GDM1 (cell line): ENCODE results near the gene CCR7.

Experiments used
- DNase-seq: peaks from one replicate; lab custom pipeline; 2025; lab: John Stamatoyannopoulos, UW

CCR7 gene

DNA sequence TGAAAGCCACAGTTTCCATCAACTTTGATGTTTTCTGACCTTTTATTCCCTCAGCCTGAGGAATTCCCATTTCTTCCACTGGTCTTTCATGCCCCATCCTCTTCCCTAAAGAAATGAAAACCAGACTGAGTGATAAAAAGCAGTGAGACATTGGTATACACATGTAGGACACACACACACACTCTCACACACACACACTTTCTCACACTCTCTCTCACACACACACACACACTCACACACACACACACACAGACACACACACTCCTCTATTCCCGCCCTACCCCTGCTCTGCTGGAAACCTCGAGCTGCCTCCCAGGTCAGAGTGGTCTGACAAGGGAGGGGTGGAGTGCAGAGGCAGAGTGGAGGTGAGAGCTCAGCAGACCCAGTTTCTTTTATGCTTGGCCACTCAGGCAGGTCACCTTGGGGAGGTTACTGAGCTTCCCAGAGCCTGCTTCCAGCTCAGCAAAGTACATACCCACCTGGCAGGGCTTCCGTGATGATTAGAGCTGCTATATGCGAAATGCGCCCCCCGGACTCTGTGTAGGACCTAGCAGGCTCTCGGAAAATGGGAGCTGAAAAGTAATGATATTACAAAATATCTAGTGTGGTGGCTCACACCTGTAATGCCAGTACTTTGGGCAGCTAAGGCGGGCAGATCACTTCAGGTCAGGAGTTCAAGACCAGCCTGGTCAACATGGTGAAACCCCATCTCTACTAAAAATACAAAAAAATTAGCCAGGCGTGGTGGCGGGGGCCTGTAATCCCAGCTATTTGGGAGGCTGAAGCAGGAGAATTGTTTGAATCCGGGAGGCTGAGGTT is 30.7 kb downstream of the CCR7 start:
- DNase-seq: no peak

DNA sequence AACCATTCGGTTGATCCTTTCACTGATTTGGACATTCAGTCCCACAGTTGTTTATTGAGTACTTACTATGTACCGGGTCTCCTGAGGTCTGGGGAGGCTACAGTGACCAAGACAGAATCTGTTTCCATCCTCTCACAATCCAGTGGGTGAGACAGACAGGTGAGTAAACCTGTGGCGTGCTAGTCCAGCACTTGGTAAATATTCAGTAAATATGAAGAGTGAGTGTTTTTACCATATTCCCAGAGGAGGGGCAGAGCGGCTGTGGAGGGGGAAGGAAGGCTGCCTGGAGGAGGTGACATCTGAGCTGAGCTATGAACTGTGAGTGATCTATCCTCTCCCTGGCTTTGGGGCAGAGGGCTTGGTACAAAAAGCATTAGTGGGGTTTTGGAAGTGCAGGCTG is 31.4 kb downstream of the CCR7 start:
- DNase-seq: no peak

DNA sequence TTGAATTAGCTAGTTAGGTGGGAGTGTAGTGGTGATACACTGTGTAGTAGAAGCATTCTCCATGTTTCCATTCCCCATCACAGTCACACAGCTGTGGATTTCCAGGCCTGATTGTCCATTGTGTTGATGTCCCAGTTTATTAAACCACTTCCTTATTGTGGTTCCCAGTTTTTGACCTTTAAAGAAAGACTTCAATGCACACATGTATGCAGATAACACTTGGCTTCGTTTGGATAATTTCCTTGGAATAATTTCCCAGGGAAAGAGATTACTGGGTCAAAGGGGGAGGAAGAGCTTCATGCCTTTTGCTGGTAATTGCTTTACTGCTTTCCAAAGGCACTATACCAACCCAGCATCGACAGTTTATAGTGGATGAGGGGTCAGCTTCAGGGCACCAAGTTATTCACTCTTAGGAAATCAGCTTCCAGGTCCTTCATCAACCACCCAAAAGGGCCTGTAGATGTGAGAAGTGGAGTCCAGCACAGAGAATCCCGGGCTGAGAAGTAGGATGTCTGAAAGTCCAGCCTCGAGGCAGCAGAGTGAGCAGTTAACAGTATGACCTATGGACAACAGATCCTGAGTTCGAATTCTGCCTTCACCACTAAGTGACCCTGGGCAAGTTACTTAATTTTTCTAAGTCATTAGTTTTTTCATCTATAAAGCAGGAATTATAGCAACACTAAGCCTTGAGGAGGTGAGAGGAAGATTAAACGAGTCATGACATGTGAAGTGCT is 32.6 kb downstream of the CCR7 start:
- no peak for DNase-seq

DNA sequence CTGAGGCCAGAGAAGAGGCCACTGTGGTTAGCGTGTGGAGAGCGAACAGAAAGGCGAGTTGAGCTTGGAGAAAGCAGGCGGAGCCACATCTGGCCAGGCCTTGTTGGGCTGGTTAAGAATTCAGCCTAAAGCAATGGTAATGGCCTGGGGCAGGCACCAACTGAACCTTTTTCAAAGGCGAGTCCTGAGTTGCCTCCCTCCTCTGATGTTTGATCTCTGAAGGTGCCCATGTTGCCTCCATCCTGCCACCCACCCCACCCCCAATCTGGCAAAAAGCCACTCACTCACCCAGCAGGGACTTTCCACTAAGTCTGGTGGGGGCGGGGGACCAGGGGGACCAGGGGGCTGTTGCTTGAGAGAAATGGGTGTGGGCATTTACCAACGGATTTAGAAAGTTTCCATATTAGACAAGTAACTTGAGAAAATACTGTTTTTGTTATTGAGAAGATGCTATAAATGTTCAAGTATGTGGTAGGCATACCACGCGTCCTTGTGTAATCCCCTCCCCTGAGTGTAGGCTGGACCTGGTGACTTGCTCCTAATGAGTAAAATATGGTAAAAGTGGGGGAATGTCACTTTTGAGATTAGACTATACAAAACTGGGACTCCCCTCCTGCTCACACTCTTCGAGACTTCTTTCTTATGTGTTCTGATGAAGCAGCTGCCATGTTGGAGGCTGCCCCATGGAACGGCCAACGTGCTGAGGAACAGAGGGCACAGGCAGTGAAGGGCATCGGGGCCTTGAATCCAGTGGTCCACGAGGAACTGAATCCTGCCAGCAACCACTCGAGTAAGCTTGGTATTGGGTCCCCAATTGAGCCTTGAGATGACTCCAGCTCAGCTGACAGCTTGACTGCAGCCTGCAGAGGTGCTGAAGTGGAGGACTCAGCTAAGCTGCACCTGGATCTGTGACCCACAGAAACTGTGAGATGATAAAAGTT is 34.0 kb downstream of the CCR7 start:
- DNase-seq: no peak

DNA sequence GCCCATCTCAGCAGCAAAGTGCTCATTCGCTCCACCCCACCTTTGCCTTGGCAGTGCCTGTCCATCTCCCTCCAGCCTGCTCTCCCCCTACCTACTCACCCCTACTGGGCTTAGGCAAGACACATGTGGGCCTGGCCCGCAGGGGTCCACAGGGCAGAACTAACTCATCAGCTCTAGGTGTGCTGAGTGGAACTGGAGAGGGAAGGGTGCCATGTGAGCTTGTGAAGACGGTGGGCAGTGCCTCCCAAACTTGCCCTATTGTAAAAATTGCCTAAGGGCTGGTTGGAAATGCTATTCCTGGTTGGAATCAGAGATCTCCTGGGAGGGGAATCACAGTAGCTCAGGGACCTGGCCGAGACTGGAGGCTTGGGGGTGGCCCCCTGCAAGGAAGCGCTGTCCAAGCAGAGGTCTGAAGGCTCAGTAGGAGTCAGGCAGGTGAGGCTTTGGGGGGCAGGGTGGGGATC is 34.7 kb downstream of the CCR7 start:
- DNase-seq: no peak

DNA sequence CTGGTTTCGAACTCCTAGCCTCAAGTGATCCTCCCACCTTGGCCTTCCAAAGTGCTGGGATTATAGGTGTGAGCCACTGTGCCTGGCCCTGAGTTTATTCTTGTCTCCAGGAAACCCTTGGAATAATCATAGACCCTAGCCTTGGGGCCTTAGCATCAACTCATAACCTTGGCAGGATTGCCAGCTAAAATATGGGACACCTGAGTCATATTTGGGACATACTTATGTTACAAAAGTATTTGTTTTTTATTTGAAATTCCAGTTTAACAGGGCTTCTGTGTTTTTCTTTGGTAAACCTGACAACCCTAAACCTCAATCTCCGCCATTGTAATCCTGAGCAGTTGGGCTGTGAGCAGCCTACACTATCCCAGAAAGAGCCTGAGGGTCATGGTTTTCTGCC is 35.3 kb downstream of the CCR7 start:
- no peak for DNase-seq

DNA sequence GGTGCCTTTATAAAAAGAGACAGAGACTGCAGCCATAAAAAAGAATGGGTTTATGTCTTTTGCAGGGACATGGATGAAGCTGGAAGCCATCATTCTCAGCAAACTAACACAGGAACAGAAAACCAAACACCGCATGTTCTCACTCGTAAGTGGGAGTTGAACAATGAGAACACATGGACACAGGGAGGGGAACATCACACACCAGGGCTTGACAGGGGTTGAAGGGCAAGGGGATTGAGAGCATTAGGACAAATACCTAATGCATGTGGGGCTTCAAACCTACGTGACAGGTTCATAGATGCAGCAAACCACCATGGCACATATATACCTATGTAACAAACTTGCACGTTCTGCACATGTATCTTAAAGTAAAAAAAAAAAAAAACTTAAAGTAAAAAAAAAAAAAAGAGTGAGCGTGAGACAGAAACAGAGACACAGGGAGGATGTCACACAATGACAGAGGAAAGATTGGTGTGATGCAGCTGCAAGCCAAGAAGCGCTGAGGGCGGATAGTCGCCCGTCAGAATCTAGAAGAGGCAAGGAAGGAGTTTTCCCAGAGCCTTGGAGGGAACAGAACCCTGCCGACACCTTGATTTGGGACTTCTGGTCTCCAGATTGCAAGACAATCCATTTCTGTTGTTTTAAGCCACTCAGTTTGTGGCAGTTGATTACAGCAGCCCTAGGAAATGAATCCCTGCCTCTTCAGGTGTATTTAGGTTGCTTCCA is 36.4 kb downstream of the CCR7 start:
- no peak for DNase-seq

DNA sequence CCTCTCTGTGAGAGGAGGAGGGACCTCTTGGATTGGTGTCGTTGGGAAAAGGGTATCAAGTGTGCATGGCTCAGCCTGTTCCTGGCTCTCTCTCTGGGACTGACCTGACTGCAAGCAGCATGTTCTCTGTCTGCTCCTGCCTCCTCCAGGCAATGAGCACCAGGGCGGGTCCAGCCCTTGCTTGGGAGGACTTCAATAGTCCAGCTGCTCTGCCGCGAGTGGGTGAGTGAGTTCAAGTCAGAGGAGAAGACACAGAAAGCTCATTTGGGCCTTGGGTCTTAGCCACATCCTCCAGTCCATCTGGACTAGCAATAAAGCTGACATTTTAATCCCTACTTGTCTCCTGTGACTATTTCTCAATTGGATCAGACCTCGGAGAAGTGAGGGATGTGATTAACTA is 38.6 kb downstream of the CCR7 start:
- DNase-seq: no peak

DNA sequence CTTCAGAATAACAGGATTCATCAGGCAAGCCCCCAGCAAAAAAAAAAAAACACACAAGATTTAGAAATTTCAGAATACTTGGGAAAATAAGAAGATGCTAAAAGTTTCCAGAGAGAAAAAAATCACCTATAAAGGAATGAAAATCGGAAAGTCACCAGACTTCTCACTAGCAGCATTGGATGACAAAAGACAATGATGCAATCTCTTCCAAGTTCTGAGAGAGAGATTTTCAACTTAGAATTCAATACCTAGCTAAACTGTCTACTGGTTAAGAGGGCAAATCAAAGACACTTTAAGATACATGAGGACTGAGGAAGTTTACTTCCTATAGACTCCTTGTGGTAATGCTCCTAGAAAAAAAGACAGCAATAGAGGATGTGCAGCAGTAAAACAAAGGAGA is 40.0 kb downstream of the CCR7 start:
- DNase-seq: no peak

DNA sequence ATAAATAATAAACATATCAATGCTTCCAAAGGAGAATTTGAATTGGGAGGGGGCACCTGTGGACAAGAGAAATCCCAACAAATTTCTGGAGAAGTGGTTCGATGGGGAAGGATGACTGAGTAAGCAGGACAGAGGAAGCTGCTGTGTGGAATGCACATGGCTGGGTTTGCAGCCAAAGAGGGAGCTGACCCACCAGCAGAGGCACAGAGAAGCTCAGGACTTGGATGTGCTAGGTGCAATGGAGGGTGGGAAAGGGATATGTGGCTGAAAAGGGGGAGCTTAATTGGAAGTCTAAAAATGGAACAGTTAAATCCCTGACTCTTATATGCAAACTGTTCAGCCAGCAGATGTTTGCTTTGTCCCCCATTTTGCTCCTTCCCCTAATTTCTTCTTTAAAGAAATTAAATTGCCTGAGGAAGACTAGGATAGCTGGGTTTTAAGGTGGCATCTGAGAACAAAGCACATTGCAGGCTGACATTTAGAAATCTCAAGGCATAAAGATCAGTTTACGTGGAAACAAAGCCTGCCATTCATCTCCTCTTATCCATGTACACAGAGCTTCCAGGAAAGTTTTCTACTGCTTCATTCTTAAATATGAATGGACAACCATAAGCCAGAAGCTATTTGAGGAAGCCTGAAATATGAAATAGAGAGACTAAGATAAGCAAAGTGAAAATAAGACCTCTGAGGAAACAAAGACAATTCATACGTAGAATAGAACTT is 40.9 kb downstream of the CCR7 start:
- DNase-seq: no peak

DNA sequence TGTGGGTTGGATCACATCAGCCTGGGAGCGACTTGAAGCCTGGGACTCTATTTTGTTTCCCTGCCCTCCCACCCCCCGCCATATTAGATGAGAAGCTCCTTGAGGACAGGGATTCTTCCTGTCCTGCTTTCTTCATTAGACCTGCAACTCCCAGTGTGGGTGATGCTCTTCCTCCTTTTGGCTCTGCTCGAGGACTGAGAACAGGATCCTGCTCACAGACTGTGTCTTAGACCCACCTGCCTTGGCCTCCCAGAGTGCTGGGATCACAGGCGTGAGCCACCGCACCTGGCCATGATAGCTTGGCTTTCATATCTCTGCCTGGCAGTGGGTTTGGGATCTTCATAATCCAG is 42.3 kb downstream of the CCR7 start:
- no peak for DNase-seq

DNA sequence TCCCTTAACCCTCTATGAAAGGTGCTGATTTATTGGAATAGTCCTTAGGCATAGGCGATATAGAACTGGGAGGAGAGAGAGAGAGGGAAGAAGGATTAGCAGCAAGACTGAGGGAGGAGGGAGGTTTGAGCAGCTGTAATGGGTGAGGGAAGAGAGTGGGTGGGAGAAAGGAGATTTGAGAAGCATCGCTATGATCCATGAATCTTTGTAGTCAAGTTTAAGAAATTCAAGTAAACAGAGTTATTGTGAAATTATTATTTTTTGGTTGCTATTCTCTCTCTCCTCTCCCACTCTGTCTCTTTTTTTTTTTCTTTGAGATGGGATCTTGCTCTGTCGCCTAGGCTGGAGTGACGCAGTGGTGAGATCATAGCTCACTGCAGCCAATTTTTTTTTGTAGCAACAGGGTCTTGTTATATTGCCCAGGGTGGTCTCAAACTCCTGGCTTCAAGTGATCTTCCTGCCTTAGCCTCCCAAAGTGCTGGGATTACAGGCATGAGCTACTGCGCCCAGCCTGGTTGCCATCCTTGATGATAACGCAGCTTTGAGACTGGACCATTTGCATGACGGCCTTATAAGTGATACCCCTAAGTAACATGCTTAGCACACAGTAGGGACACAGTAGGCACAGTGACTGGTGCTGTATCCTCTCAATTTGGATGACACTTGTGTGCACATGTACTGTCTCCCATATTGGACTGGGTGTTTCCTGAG is 42.9 kb downstream of the CCR7 start:
- no peak for DNase-seq

DNA sequence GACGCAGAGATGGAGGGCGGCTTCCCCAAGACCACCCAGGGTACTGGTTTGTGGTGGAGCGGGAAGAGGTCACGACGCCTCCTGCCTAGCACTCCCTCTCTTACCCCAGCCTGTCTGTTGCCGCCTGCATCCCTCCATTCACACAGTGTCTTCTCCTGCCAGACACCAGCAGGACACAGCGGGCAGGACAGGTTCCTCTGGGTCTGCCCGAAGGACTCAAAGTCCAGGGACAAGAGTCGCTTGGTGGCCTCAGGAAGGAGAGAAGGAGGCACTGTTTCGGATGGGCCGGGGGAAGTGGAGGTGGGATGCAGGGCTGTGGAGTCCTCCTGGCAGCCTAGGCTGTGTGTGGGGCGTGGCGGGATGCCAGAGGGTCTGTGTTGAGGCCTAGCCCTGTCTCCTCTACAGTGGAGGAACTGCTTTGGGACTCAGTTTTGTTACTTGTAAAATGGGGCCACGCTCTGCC is 44.2 kb downstream of the CCR7 start:
- no peak for DNase-seq

DNA sequence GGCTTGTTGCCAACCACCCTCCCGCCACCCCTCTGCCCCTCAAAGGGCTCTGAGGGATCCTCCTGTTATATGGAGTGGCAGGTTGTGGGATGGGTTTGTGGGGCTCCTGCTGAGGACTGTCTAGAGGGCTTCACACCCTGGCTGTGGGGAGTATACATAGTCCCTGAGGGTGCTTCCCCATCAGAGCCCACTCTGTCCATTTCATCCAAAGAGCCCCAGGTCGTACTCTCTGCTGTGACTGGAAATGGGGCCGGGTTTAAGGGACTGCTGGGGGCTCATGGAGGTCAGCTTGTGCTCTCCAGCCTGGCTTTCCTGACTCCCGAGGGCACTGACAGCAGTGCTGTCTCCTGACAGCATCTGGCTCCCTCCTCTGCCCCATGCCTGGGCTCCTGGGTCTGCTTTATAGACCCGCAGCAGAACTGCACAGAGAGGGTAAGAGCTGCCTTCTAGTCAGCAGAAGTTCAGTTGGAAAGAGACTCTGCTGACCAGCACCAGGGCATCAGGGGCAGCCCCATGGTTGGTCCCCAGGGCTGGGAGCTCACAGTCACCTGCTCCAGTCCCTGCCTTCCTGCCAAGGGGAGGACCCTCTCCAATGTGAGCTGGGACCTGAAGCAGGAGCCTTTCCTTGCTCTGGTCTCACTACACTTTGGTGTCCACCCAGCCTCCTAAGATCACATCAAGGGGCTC is 46.0 kb downstream of the CCR7 start:
- no peak for DNase-seq

DNA sequence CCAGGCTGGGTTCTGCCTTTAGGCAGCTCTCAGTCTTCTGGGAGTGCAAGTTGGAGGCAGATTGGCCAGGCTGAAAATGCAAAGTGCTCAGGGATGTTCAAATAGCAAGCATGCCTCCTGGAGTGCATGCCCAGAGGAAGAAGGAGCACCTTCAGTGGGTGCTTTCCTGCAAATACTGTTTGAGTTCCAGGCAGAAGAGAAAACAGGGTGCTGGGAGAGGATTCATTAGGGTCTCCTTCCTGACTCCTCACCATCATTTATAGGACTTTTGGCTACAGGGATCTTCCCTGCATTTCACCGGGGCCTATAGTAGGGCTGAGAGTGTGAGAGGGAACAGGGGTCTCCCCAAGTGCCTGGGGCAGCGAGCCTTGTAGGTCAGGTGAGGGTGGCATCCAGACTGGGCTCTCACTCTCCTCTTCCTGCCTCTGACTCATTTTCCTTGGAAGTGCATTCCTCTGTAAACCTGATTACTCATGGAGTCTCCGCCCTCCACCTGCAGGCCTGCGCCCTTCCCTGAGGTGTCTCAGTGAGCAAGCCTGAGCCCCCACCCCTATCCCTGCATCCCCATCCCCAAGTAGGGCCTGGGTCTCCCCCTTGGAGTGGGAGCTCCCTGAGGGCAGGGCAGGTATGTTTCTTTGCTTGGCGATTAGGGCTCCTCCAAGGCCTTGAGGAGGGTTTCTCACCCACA is 46.7 kb downstream of the CCR7 start:
- no peak for DNase-seq

DNA sequence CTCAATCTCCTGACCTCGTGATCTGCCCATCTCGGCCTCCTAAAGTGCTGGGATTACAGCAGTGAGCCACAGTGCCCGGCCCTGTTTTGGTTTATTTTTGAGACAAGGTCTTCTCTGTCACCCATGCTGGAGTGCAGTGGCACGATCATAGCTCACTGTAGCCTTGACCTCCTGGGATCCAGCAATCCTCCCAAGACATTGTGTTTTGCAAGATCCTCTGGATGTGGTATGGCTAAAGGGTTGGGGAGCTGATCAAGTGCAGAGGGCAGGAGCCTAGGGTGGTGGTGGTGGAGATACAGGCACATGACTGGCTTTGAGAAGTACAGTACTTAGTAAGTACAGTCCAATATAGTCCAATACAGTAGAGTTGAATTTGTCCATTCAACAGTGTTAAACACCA is 47.3 kb downstream of the CCR7 start:
- no peak for DNase-seq

DNA sequence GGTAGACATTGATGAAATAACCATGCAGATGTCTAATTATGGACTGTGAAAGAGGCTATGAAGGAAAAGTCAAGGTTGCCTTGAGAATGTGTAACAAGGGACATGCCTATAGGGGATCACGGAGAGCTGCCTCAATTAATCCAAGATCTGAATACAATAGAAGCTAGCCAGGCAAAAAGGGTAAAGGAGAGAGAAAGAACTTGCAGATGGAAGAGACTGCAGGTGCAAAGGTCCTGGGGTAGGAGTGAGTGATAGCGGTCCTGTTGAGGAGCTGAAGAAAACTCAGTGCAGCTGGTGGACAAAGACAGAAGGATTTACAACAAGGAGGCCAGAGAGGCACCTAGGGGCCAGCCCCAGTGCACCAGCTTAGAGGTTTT is 48.0 kb downstream of the CCR7 start:
- no peak for DNase-seq

DNA sequence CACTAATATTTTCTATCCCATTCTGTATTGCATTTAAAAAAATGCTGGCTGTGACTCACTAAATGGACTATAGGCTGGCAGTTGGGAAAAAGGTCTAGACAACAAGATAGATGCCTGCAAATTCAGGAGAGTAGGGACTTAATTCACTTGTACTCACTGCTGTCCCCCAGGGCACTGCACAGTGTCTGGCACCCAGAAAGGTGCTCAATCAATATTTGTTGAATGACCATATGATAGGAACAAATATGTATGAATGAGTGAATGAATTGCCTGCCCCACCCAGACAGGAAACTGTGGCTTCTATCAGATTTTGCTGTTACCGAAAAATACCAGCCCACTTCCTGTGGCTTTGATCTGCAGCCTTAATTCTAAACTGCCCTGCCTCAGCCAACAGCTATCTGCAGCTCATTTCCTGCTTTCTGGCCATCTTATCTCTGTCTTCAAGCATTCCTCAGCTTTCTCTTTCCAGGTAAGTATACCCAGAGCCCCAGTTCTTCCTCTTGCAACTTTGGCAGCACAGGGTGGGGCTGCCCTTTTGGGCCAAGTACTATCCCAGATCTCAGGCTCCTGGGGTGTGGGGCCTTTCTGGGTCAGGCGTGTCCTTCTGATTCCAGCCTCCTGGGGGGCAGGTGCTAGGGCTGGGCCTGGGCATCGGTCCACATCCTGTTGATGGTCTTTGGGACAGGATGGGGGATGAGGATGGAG is 48.5 kb downstream of the CCR7 start:
- DNase-seq: peak; percentile 45
